ENCODE data around the gene PACSIN1.

- TF ChIP-seq CTCF (IDR thresholded peaks at IDR 0.05) (no peak), EP300 (IDR thresholded peaks at IDR 0.05) (no peak), POLR2AphosphoS5 (IDR thresholded peaks at IDR 0.05) (no peak)
Measured at GRCh38 chr6:34549026-34549803, 83.3 kb downstream of the PACSIN1 start.
